GM18867 (cell line): ENCODE data around the gene LMNTD1.
"Not testable (repeated sequence)": the region's sequence is repeated elsewhere in the genome, so short reads cannot be mapped to it uniquely, and the experiment has no call there.

ENCODE experiments used
- ATAC-seq: cut with Tn5 transposase; IDR thresholded peaks from one replicate; pipeline ENCODE4 v1.9.1; 2021; ENCODE audit warnings: mild to moderate bottlenecking, moderate library complexity; ENCODE audit not compliant: unreplicated experiment

The LMNTD1 gene, protein sequence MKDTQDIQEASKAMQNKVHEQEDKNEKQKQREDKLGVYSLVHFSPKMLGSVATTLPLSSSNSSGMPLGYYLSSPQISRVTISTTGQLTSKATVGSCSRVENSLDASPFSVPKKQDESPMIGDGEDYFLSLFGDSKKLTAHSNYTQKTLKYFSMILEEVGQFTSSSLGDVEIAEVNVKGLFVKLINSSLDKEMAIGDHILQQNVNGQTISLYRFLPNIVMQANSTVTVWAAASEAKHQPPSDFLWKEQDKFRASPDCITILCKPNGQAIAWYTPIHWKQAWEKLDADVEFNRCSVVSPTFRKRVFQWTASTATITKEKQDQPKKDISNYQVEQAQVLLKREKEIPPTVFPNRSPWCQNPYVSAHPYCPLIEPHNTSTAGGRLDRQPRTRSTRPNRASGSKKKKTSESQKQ

DNA sequence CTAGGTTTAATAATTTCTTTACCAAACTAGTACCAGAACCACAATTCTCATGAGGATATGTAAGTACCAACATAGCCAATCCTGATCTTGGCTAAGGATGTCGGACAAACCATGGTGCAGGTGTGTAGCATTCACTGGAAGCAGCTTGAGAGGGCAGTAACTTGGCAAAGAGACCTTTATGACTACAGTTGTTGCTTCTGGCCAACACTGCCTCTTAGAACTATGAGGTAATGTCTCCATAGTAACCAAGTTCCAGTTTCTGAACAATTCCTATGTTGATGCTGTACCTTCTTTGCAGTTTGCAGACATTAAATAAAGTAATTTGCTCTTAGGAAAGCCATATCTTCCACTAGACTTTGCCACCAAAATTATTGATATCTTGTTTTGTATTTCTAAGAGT lies at the start of gene LMNTD1:
Gene LMNTD1, minus strand, starts transcription at position 186 of the 400 bp plus-strand sequence. CDS start 324 bp downstream, outside the sequence.
- no peak for ATAC-seq

DNA sequence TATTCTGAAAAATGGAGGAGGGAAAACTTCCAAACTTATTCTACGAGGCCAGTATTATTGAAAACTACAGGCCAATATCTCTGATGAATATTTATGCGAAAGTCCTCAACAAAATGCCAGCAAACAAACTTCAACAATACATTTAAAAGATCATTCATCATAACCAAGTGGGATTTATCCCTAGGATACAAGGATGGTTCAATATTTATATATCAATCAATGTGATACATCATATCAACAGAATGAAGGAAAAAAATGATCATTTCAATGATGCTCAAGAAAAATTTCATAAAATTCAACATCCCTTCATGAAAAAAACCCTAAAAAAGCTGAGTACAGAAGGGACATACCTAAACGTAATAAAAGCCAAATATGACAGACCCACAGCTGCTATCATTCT lies 45.9 kb upstream of the LMNTD1 start:
- no peak for ATAC-seq

DNA sequence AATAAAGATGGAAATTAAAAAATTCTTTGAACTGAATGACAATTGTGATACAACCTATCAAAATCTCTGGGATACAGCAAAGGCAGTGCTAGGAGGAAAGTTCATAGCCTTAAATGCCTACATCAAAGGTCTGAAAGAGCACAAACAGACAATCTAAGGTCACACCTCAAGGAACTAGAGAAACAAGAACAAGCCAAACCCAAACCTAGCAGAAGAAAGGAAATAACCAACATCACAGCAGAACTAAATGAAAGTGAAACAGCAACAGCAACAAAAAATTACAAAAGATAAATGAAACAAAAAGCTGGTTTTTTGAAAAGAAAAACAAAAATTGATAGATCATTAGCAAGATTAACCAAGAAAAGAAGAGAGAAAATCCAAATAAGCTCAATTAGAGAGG lies 42.4 kb upstream of the LMNTD1 start:
- ATAC-seq: not testable (repeated sequence)

DNA sequence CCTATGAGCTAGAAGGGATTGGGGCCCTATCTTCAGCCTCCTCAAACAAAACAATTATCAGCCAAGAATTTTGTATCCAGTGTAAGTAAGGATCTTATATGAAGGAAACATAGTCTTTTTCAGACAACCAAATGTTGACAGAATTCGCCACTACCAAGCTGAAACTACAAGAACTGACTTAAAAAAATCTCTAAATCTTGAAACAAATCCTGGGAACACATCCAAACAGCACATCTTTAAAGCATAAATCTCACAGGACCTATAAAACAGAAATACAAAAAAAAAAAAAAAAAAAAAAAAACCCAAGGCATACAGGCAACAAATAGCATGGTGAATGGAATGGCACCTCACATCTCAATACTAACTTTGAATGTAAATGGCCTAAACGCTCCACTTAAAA lies 41.3 kb upstream of the LMNTD1 start:
- ATAC-seq: no peak

DNA sequence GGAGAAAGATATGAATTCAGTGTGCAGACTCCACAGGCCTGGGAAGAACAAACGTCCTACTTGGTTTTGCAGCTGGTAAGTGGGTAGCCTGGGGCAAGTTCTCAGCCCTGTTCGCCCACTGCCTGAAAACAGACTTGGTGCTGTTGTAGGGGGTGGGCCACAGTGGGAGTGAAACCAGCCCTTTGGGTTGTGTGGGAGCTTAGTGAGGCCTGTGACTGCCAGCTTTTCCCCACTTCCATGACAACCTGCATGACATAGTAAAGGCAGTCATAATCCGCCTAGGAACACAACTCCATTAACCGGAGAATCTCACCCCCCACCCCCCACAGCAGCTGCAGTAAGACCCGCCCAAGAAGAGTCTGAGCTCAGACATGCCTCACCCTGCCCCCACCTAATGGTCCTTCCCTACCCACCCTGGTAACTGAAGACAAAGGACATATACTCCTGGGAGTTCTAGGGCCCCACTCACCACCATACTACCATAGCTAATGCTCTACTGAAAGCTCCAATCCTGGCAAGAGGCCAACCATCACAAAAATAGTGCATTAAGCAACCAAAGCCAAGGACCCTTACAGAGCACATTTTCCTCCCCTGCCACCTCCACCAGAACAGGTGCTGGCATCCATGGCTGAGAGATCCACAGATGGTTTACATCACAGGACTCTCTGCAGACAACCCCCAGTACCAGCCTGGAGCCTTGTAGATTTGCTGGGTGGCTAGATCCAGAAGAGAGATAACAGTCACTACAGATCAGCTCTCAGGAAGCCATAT lies 39.8 kb upstream of the LMNTD1 start:
- ATAC-seq: no peak

DNA sequence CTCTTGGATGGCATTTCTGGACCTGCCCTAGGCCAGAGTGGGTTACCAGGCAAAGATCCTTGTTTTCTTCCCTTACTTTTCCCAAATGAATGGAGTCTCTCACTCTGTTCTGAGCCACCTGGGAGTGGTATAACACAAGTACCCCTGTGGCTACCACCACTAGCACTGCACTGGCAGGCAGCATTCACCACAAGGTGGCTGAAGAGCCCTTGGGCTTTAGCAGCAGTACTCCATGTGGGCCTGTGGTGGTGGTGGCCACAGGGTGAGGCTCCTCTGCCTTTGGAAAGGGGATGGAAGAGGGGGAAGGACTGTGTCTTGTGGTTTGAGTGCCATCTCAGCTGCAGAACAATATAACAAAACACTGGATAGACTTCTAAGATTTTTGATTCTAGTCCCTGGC lies 38.1 kb upstream of the LMNTD1 start:
- no peak for ATAC-seq

DNA sequence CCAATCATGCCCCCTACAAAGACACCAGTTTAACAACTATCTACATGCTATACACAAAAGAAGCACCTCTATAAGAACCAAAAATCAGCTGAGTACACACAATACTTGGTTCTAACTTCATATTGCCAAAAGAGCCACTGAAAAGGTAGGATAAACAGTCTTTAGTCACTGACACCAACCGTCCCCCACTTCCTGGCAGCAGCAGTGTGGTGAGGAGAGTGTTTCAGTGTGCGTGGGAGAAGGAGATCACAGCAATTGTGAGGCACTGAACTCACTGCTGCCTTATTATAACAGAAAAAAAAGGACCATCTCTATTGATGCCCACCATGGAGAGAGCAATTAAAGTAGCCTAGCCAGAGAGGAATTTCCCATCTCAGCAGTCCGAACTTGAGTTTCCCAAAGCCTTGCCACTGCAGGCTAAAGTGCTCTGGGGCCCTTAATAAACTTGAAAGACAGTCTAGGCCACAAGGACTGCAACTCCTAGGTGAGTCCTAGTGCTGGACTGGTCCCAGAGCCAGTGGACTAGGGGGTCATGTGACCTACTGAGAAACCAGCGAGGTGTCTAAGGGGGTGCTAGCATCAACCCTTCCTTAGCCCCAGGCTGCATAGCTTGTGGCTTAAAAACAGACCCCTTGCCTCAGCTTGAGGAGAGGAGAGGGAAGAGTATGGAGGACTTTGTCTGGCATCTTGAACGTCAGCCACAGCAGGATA lies 37.1 kb upstream of the LMNTD1 start:
- ATAC-seq: no peak

DNA sequence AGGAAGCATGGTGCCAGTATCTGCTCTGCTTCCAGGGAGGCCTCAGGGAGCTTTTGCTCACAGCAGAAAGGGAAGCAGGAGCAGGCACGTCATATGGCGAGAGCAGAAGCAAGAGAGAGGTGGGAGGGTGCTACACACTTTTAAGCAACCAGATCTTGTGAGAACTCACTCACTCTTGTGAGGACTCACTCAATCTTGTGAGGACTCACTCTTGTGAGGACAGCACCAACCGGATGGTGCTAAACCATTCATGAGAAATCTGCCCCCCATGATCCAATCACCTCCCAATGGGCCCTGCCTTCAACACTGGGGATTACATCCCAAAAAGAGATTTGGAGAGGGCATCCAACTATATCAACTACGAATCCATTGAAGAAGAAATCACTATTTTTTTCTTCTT lies 34.3 kb upstream of the LMNTD1 start:
- ATAC-seq: no peak

DNA sequence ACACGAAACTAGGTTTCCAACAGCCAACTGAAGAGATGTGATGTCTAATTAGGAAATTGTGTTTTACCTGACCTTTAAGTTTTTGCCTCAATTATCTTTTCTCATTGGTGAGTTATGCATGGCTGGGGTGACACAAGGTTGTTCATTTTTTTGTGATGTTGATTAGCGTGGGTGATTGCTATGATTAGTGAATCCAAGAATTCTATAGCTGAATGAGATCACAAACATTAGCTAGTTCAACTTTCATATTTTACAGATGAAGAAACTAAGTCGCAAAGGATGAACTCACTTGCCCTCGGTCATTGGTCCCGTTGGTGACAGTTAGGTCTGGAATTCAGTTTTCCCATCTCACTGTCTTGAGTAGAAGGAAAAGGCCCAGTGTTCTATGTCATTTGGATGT lies 32.6 kb upstream of the LMNTD1 start:
- ATAC-seq: no peak

DNA sequence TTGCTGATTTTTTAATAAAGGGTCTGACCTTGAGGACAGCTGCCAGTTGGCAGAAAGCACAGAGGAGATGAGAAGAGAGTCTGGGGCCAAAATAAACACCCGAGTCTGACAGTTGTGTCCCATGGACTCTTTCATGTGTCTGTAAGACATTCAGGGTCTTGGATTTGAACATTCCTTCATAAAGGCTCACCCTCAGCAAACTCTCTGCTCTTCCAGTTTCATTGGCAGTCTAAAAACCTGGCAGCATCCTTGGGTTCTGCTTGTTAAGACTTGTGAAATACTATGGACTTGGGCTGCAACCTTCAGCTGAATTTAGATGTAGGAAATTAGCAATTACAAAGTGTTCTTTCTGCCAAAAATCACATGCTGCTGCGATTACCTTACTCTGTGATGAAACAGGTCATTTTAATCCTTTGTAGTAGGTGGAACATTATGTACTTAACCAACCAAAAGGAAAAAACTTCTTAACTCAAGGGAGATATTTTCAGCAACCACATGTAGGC lies 32.0 kb upstream of the LMNTD1 start:
- no peak for ATAC-seq

DNA sequence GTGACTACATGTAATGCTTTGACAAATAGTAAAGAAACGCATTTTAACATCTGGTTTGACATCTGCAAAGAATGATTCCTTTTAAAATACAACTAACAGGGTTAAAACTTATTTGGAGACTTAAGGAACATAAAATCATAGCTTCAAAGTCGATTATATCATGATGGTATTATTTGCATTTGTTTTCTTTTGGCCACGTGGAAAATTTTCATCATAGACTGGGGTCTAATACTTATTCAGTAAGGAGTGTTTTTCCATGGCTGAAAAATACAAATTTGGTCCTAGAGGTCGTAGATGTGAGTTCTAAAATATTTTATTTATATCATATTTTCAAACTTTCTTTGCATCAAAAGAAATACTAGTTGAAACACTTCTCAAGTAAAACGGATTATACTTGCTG lies 31.5 kb upstream of the LMNTD1 start:
- ATAC-seq: no peak

DNA sequence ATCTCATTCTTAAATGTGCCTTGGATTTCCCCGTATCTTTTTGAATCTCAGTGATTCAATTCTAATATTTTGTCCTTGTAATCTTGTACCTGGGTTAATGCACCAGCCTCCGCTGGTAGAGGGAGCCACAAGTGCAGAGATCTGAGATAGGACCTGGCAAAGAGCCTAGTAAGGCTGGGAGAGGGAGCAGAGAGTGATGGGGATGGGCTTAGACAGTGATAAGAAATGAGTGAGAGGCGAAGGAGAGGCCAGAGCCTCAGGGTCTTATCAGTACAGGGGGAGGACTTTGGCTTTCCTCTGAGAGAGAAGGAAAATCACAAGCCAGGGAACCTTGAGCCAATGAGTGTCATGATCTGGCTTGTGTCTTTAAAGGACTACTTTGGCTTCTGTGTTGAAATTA lies 30.5 kb upstream of the LMNTD1 start:
- ATAC-seq: no peak

DNA sequence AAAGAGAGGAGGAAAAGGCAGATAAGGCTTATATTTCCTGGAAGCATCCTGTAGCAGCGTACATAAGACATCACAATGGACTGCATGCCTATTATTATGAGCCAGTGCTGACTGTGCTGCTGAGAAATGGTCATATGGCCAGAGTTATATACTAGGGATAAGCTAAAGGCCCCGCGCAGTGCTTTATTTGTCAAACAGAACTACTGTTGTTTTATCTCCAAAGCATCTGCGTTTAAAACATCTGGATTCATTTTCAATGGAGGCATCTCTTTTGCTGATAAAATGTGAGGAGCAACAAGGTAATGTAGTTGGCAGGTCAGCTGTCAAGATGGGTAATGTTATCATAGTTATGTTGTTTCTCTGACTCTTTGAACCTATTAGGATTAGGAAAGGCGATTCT lies 28.0 kb upstream of the LMNTD1 start:
- no peak for ATAC-seq

DNA sequence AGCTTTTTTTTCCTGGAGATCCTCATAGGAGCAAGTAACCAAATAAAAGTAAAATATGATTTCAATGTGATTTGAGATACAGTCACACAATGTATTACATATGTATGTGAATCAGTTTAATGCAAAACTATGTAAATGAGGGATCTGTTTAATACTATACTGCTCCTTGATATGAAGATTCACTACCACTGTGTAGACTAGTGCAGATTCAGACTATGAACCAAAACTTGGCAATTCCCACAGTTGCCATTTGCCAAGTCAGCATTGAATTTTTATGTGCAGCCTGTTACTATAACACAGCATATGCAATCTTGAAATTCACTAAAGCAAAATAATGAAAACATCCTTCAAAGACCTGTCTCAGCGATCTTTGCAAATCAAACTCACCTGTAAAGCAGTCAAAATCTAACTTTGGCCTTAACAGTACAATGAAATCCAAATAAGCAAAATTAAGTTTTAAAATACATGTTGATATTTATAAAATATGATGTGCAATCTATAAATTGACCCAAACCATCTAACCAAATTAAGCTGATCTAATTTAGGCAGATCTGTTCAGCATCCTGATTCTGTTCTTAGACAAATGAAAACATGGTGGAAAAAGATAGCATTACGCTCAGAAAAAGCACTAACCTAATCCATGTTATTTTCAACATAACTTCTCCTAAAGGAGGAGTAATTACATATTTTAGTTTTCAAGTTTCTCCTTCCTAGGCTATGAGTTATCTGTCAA lies 25.5 kb upstream of the LMNTD1 start:
- no peak for ATAC-seq

DNA sequence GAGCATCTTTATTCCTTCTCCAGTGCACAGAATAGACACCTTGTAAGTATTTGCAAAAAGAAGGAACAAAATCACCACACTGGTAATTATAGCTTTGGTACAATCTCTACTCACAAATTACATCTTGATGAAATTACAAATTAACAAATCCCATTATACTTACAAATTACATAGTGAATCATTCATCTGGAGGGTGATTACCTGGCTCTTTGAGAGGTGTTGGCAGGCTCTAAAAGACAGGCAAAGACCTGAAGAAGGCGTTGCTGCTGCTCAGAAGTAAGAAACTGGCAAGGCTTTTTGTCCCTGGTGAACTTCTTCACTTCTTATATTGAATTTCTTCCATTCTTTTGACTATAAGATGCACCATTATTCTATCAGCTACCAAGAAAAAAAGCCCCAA lies 21.7 kb upstream of the LMNTD1 start:
- ATAC-seq: no peak

DNA sequence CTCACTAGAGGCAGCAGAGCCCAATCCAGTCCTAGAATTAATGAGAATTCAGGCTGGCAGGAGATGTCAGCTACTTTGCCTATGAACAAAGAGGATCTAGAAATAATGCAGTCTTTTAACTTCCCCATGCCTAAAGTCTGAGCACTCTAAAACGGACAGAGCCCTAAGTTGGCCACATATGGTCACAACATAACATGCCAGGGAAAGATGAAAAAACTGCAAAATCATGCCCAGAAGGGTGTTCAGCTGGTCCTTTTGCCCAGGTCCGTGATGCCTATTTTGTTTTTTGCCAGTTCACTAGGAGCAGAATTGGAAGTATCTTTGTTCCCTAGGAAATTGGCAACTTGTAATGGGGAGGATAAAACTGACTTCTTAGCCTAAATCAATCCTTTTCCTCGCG lies 20.3 kb upstream of the LMNTD1 start:
- no peak for ATAC-seq

DNA sequence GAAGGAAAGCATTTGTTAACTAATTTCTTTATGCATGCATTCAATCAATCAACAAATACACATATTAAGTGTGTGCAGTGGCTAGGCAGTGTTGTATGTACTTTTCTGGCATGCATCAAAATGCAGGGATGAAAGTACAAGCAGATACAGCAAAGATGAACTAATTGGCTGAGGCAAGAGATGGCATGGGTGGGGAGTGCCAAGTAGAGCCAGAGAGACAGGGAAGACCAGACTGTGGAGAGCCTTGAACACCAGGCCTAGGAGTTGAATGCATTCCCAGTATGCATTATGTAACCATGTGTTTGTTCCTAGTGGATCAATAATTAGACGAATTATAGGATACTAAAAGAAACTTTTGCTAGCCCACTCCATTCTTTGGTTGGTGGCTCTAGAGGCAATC lies 17.3 kb upstream of the LMNTD1 start:
- ATAC-seq: no peak

DNA sequence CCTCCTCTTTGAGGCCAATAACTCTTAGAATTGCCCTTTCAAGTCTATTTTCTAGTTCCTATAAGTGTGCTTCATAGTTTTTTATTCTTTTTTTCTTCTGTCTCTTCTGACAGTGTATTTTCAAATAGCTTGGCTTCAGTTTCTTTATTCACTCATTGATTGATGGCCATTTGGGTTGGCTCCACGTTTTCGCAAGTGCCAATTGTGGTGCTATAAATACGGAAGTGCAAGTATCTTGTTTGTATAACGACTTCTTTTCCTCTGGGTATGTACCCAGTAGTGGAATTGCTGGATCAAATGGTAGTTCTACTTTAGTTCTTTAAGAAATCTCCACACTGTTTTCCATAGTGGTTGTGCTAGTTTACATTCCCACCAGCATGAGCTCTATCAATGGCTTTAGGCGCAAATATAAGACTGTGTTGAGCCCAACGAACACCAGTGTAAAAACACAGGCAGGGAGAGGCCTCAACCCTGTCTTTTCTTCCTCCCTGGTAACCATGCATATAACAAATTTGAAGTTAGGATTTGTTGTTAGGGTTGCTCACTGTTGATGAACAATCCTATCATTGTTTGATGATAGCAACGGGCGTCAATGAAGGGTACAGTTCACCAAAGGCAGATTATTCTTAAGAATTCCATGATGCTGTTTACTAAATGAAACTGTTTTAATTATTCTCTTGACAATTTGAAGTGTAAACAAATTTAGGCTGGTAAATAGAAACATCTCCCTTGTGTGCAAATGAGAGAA lies 13.3 kb upstream of the LMNTD1 start:
- ATAC-seq: no peak

DNA sequence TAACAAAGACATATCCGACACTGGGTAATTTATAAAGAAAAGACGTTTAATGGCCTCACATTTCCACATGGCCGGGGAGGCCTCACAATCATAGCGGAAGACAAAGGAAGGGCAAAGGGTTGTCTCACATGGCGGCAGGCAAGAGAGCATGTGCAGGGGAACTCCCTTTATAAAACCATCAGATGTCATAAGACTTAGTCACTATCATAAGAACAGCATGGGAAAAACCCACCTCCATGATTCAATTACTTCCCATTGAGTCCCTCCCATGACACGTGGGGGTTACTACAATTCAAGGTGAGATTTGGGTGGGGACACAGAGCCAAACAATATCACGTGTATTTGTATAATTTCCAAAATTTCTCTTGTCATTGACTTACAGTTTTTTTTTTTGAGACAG lies 5.5 kb upstream of the LMNTD1 start:
- no peak for ATAC-seq

DNA sequence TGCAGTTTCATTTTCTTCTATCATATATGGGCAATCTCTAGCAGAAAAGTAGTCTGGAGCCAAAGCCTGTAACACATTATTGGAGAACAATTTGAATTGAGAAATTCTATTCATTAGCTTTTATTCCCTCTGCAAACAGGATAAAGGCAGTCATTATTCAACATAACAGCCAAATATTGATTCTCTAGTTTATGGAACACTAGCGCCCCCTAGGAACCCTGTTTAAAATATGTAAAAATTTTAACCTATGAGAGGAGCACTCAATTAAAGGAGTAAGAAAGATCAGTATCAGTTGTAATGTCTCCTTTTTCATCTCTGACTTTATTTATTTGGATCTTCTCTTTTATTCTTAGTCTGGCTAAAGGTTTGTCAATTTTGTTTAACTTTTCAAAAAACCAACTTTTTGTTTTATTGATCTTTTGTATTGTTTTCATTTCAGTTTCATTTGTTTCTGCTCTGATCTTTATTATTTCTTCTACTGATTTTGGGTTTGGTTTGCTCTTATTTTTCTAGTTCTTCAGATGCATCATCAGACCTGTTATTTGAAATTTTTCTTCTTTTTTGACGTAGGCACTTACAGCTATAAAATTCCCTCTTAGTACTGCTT lies 4.8 kb upstream of the LMNTD1 start:
- no peak for ATAC-seq
